ENCODE results near the gene HNRNPA3.

HNRNPA3 gene

DNA sequence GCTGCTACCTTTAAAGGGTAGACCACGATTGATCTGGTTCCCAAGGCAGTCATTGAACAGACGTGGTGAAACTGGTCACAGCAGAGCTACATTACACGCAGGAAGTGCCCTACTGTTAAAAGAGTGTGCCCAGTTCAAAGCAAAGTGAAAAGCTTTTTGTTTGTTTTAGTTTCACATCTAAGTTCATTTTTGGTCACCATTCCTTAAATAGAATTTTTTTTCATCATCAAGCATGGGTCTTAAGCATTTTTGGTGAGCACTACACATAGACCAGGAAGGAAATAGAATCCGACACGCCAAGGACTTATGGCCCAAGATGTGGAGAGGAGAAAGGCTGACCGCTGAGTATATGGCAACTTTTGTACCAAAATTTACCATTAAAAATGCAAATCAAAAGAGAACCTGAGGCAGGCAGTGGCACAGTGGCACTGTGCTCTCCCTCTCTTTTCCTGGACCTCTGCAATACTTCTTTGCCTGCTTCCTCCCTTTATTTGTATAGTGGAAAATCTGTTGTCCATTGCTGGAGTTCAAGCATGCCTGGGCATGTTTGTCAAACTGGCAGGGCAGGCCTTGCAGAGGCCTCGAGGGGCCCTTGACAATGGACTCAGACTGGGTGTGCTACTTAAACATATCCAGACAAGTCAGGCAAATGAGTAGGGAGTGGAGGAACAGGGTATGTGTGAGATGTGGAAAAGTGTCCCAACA is 42.6 kb upstream of the HNRNPA3 start:
- Mint-ChIP-seq H3K36me3 (ENCODE audit: low read depth) (no peaks in the 10 kb centered on the region), H3K27ac (peak overlapping the region; percentile 50 to 82 (median 54)), H3K4me3 (no peak overlapping the region), H3K9me3 (no peaks in the 10 kb centered on the region), H3K27me3 (ENCODE audit: low read depth) (no peaks in the 10 kb centered on the region), H3K4me1 (peaks cover 48% of the 10 kb centered on the region)
- TF ChIP-seq, protein P1, sequence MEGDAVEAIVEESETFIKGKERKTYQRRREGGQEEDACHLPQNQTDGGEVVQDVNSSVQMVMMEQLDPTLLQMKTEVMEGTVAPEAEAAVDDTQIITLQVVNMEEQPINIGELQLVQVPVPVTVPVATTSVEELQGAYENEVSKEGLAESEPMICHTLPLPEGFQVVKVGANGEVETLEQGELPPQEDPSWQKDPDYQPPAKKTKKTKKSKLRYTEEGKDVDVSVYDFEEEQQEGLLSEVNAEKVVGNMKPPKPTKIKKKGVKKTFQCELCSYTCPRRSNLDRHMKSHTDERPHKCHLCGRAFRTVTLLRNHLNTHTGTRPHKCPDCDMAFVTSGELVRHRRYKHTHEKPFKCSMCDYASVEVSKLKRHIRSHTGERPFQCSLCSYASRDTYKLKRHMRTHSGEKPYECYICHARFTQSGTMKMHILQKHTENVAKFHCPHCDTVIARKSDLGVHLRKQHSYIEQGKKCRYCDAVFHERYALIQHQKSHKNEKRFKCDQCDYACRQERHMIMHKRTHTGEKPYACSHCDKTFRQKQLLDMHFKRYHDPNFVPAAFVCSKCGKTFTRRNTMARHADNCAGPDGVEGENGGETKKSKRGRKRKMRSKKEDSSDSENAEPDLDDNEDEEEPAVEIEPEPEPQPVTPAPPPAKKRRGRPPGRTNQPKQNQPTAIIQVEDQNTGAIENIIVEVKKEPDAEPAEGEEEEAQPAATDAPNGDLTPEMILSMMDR (IDR thresholded peaks at IDR 0.05; ENCODE audit: unreplicated experiment in 3 of 3): no peak

DNA sequence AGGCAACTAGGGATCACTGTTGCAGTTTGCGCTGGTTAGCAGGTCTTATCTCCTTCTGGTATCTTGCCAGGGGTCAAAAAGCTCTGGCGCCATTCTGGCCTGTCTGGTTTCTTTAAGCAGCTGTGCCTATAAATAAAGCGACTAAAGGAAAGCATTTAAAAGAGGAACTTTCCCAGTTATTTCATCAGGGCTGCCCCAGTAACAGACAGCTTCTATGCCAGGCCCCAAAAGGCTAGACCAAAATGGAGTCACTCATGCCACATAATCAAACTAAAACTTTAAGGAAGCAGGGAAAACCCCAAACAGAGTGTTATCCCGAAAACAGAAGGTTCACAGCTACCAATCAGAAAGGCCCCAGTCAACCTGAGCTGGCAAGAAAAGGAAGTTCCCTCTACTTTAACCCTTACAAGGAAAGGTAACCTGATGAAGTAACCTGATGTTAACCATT is 41.2 kb upstream of the HNRNPA3 start:
- H3K27ac Mint-ChIP-seq: peak overlapping the region; percentile 79 to 85 (median 82)
- H3K4me1 Mint-ChIP-seq: peaks cover 39% of the 10 kb centered on the region
- no peaks in the 10 kb centered on the region for H3K27me3 Mint-ChIP-seq (ENCODE audit: low read depth)
- no peaks in the 10 kb centered on the region for H3K36me3 Mint-ChIP-seq (ENCODE audit: low read depth)
- no peak overlapping the region for H3K4me3 Mint-ChIP-seq
- H3K9me3 Mint-ChIP-seq: no peaks in the 10 kb centered on the region
- TF ChIP-seq, protein P1 (IDR thresholded peaks at IDR 0.05; ENCODE audit: unreplicated experiment in 3 of 3): no peak

DNA sequence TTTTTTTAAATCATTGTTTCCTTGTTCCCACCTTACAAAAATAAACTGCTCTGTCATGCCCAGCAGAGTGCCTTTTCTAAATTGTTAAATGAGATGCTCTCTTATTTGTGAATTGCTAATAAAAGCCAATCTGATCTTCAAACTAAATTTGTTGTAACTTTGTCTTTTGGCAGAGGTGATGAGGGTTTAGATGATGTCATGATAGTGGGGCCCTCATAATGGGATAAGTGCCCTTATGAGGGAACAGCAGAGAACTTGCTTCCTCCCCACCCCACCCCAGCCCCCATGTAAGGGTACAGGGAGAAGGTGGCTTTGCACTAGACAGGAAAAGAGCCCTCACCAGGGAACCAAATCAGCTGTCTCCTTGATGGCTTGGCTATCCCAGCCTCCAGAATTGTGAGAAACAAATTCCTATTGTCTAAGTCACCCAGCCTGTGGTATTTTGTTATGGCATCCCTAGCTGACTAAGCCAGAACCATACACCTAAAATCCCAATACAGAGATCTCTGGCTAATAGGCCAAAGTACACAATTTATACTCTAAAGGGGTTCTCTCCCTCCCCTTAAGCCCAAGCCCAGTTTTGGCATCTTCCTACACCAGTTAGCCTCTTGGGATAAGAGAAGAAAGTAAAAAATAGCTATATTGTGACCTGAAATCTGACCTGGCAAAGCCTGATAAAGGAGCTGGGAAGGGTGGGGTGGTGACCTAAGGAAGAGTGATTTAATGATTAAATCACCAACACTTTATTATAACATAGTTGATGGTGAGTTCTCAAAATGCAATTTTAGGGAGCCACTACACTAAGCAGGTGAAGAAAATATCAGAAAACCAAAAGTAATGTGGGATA is 40.3 kb upstream of the HNRNPA3 start:
- Mint-ChIP-seq H3K4me3 (no peak overlapping the region), H3K27ac (peak overlapping the region; percentile 62 to 84 (median 82)), H3K27me3 (ENCODE audit: low read depth) (no peaks in the 10 kb centered on the region), H3K9me3 (no peaks in the 10 kb centered on the region), H3K36me3 (ENCODE audit: low read depth) (no peaks in the 10 kb centered on the region), H3K4me1 (peaks cover 35% of the 10 kb centered on the region)
- TF ChIP-seq, protein P1 (IDR thresholded peaks at IDR 0.05; ENCODE audit: unreplicated experiment in 3 of 3): no peak

DNA sequence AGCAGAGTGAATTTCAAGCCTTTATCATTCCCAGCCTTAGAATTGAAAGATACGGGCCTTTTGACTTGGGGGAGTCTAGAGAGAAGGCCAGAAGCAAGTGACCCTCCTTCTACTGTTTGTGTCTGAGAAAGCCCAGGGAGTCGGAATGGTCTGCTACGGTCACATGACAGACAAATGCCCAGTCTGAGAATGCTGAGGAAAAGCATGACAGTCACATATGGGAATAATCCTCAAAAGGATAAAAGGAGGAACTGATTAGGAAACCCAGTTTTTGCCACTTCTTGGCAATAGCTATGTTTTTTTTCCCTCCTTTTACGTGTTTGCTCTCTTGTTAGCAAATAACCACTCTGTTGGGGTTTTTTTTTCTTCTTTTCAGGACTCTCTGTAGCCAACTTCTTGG is 38.1 kb upstream of the HNRNPA3 start:
- Mint-ChIP-seq H3K36me3 (ENCODE audit: low read depth) (no peaks in the 10 kb centered on the region), H3K27me3 (ENCODE audit: low read depth) (no peaks in the 10 kb centered on the region), H3K27ac (peak overlapping the region in 2 of 3 experiments; percentile 32 to 77), H3K4me1 (peaks cover 26% of the 10 kb centered on the region), H3K4me3 (no peak overlapping the region), H3K9me3 (no peaks in the 10 kb centered on the region)
- TF ChIP-seq, protein P1 (IDR thresholded peaks at IDR 0.05; ENCODE audit: unreplicated experiment in 3 of 3): no peak

DNA sequence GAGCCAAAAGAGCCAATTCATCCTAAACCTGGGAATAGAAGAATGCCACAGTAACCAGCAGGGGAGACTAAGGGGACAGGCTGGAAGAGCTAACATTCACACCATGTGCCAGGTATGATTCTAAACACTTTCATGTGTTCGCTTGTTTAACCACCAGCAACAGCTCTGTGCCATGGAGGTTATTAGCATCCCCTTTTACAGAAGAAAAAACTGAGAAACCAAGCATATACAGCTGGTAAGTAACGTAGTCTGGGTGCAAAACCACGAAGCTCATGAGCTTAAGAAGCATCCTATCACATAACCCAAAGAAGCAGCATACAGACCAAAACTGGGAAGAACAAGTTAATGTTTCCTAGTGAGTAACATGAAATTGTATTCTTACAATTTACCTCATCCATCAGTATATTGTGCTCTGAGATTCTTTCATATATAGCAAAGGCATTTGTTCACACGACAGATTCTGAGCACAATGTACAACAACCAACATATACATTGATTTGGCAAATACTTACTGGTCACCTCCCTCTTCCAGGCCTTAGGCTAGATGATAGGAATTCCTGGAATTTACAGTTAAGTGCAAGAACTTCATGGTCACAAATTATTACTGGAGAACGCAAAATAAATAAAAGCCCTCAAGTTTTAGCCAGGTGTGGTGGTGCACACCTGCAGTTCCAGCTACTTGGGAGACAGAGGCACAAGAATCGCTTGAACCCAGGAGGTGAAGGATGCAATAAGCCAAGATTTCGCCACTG is 36.5 kb upstream of the HNRNPA3 start:
- no peaks in the 10 kb centered on the region for H3K36me3 Mint-ChIP-seq (ENCODE audit: low read depth)
- no peaks in the 10 kb centered on the region for H3K27me3 Mint-ChIP-seq (ENCODE audit: low read depth)

More for the DNA sequence above, 36.5 kb upstream of the HNRNPA3 start:
- H3K4me1 Mint-ChIP-seq: peaks cover 15% of the 10 kb centered on the region
- no peaks in the 10 kb centered on the region for H3K9me3 Mint-ChIP-seq
- H3K4me3 Mint-ChIP-seq: no peak overlapping the region
- H3K27ac Mint-ChIP-seq: peak overlapping the region in 1 of 3 experiments; percentile 33
- TF ChIP-seq, protein P1 (IDR thresholded peaks at IDR 0.05; ENCODE audit: unreplicated experiment in 3 of 3): no peak
